SK-N-SH treated with all-trans-retinoic acid at 6 μM for 48 hours (cell line): ENCODE data around the gene RNU7-1.

ENCODE experiments used
- ATAC-seq: fragments of 200-7000 bp; cut with Tn5 transposase; 3 replicates; pipeline ENCODE4 v1.9.1; 2020; ENCODE audit warnings: mild to moderate bottlenecking, moderate library complexity
- BACH2 ChIP-seq: fragments of 250-450 bp; sonication (Bioruptor Pico); IDR thresholded peaks from 2 replicates; pipeline ENCODE4 v1.9.0; 2021; ENCODE audit warnings: mild to moderate bottlenecking, borderline replicate concordance
- CREB5 ChIP-seq: fragments of 250-450 bp; sonication (Bioruptor Pico); IDR thresholded peaks from 2 replicates; pipeline ENCODE4 v1.5.1; 2020; ENCODE audit warnings: low read depth, mild to moderate bottlenecking, moderate library complexity
- ESRRG ChIP-seq: fragments of 250-450 bp; sonication (Bioruptor Pico); IDR thresholded peaks from 2 replicates; pipeline ENCODE4 v1.6.1; 2021; ENCODE audit warnings: mild to moderate bottlenecking
- GLIS3 ChIP-seq: fragments of 250-450 bp; sonication (Bioruptor Pico); IDR thresholded peaks from 2 replicates; pipeline ENCODE4 v1.5.0; 2020; ENCODE audit warnings: mild to moderate bottlenecking, moderate library complexity
- PATZ1 ChIP-seq: fragments of 250-450 bp; sonication (Bioruptor Pico); IDR thresholded peaks from 2 replicates; pipeline ENCODE4 v1.8.0; 2020; ENCODE audit warnings: mild to moderate bottlenecking, moderate library complexity, borderline replicate concordance
- POU6F1 ChIP-seq: fragments of 250-450 bp; sonication (Bioruptor Pico); IDR thresholded peaks from 2 replicates; pipeline ENCODE4 v1.8.0; 2021; ENCODE audit warnings: low read depth, mild to moderate bottlenecking, moderate library complexity, borderline replicate concordance
- RARB ChIP-seq: fragments of 250-450 bp; sonication (Bioruptor Pico); IDR thresholded peaks from 2 replicates; pipeline ENCODE4 v1.8.0; 2021; ENCODE audit warnings: mild to moderate bottlenecking, moderate library complexity
- SNAI2 ChIP-seq: fragments of 250-450 bp; sonication (Bioruptor Pico); IDR thresholded peaks from 2 replicates; pipeline ENCODE4 v1.5.0; 2020; ENCODE audit warnings: mild to moderate bottlenecking, moderate library complexity
- TCF4 ChIP-seq: fragments of 250-450 bp; sonication (Bioruptor Pico); IDR thresholded peaks from 2 replicates; pipeline ENCODE4 v1.8.0; 2021; ENCODE audit warnings: mild to moderate bottlenecking, moderate library complexity, borderline replicate concordance
- TOX ChIP-seq: fragments of 250-450 bp; sonication (Bioruptor Pico); IDR thresholded peaks from 2 replicates; pipeline ENCODE4 v1.8.0; 2021; ENCODE audit warnings: mild to moderate bottlenecking, moderate library complexity, borderline replicate concordance
- TSHZ2 ChIP-seq: fragments of 250-450 bp; sonication (Bioruptor Pico); IDR thresholded peaks from 2 replicates; pipeline ENCODE4 v1.5.0; 2020; ENCODE audit warnings: mild to moderate bottlenecking, moderate library complexity
- ZC3H10 ChIP-seq: fragments of 250-450 bp; sonication (Bioruptor Pico); IDR thresholded peaks from 2 replicates; pipeline ENCODE4 v1.5.1; 2021; ENCODE audit warnings: mild to moderate bottlenecking, moderate library complexity
- ZFP3 ChIP-seq: fragments of 250-450 bp; sonication (Bioruptor Pico); IDR thresholded peaks from 2 replicates; pipeline ENCODE4 v1.5.0; 2020; ENCODE audit warnings: mild to moderate bottlenecking, moderate library complexity
- ZFP30 ChIP-seq: fragments of 450-650 bp; formaldehyde crosslinking; IDR thresholded peaks from 2 replicates; pipeline ENCODE4 v1.5.0; 2022; ENCODE audit warnings: mild to moderate bottlenecking, moderate library complexity
- ZNF565 ChIP-seq: fragments of 450-650 bp; formaldehyde crosslinking; conservative IDR thresholded peaks from 2 replicates; pipeline ENCODE4 v1.5.0; 2020; ENCODE audit warnings: low read depth, mild to moderate bottlenecking, moderate library complexity

The RNU7-1 gene

GRCh38 chr12:6982532-6982931, 38.9 kb downstream of the RNU7-1 start:
- TF ChIP-seq PATZ1 (no peak), CREB5 (CRISPR knock-in tag) (no peak), TCF4 (CRISPR knock-in tag) (no peak), TSHZ2 (no peak), RARB (no peak), POU6F1 (CRISPR knock-in tag) (no peak), GLIS3 (no peak), TOX (CRISPR knock-in tag) (no peak), SNAI2 (CRISPR knock-in tag) (no peak), ZNF565 (no peak), ESRRG (CRISPR knock-in tag) (no peak)
- TF ChIP-seq, all 23 proteins: peak for 0
- no peak for ATAC-seq

- no peak for ATAC-seq
These were observed 44.4 kb downstream of the RNU7-1 start for GRCh38 chr12:6987956-6988553.

More at GRCh38 chr12:6987956-6988553, 44.4 kb downstream of the RNU7-1 start:
- TF ChIP-seq TCF4 (CRISPR knock-in tag) = no peak
- no peak for TF ChIP-seq BACH2 (CRISPR knock-in tag)
- no peak for TF ChIP-seq ZFP30
- TF ChIP-seq ZC3H10 = no peak
- TF ChIP-seq ZFP3 (CRISPR knock-in tag) = no peak
